Stimulated activated CD8-positive, alpha-beta memory T cell treated with anti-CD3 and anti-CD28 coated beads, Interleukin-15, amount 100 ng/mL, for 1 hour (primary cell): ENCODE results near the gene LRRC36.

Source experiments
- DNase-seq: peaks from one replicate; pipeline ENCODE4 v3.0.0-alpha.2; 2020; ENCODE audit warnings: low read depth

The LRRC36 gene

DNA sequence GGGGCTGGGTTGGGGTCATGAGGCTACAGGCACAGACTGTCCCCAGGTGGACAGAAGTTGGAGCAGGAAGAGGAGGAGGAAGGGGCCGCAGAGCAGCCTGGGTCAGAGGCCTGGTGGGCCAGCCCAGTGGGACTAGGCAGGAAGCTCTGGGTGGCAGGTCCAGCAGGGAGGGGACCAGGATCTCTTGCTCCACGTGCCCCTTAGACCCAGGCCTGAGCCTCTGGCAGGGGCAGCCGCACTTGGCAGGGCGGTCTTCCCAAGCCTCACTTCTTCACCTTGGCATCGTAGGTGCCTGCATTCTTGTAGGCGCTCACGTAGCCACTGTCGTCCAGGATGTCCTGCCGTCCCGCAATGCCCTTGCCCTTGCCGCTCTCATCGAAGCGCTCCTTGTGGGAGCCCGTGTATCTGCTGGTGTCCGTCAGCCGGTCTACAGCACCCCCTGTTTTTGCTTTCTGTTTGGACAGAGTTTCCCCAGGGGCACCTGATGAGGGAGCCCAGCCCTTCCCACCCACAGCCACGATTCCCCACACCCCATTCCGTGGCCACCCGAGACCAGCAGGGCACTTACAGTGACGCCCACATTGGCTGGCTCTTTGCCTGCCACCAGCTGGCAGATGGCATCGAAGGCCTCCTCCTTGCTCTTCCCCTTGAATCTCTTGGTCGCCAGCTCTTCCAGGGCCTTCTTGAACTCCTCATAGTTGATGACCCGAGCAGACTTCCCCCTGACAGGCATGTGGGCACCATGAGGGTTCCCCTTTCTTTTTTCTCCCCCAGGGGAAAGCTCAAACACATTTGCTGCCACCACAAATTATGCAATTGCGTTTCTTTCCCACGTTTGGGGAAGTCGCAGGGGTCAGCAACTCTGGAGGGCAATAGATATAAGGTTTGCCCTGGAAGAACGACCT is 63.5 kb downstream of the LRRC36 start:
- DNase-seq: no peak

DNA sequence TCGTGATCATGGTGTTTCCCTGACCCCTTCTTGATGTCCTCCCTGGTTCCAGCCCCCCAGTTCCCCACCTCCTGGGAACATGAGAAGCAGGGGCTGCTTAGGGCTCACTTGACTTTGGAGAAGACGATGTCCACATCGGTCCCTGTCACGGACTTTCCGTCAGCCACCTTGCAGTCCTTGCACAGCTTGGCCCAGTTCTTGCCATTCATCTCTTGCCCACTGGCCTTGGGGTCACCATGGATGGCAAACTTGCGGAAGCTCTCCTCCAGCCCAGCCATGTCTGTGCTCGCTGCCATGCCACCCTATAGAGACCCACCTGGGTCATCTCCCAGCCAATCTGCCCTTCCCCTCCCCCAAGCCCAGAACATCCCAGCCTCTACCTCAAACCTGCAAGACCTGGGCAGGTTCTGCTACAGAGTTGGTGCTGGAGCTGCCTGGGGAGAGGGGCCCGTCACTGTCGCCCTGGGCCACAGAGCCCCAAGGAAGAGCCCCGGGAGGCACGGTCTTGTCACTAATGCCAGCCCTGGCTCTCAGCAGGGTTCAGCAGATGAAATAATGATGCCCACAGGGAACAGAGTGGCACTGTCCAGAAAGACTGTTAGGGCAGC is 64.3 kb downstream of the LRRC36 start:
- DNase-seq: no peak

DNA sequence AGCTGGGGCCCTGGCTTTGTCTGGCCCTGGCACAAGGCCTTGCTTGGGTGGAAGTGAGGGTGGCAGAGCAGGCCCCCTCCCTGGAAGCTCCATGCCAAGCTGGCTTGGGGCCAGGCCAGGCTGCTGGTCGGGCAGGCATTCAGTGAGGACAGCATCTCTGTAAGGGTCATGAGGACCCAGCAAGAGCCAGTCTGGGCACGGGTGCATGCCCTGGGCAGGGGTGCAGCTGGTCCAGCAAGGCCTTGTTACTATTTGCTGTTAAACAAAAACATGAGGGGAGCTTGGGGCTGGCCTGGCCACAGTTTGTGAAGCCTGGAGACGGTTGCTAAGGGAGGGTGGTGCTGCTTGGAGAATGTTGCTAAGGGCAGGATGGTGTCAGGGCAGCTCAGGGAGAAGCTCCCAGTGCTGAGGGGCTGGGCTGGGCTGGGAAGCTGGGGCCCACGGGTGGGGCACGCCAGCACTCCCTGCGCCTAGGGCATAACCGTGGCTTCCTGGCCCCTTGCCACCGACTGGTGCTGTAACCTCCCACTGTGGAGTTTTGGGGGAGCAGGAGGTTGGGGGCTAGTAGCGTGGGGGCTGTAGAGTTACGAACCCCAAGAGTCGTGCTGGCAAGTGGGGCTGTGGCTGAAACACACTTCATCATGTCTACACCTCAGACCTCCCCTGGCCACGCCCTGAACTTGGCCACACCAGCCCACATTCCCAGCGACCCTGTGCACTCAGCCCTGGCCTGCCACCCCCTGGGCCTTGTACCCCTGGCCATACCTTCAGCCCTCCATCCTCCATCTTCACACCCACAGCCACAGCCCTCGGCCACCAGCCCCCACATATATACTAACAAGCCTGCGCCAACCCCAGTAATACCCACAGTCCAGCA is 65.0 kb downstream of the LRRC36 start:
- no peak for DNase-seq

DNA sequence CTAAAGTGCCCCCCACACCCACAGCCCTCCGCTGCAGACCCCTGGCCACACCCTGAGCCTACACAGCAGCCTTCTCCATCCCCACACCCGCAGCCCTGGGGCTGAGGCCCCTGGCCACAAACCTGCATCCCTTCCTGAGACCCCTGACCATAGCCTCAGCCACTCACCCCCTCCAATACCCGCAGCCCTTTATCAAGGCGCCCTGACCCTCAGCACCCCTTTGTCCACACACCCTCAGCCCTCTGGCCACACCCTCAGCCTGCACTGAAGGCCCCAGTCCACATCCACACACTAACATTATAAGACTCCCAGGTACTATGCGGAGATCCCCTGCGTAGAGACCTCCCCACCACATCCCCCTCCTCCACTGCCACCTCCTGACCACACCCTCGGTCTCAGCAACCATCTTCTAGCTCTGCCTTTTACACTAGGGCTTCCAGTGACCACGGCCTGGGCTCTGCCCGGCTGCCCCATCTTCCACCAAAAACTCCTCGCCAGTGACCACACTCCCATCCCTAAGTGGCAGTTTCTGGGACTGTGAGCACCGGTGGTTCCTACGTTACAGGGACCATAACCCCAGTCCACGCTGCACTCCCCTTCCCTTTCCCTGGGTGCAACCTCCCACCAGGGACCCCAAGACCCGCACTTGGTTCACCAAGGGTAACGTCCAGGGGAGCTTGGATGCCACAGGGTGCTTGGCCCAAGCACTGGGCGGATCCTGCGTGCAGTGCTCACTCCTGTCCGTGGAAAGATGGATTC is 65.9 kb downstream of the LRRC36 start:
- DNase-seq: no peak

DNA sequence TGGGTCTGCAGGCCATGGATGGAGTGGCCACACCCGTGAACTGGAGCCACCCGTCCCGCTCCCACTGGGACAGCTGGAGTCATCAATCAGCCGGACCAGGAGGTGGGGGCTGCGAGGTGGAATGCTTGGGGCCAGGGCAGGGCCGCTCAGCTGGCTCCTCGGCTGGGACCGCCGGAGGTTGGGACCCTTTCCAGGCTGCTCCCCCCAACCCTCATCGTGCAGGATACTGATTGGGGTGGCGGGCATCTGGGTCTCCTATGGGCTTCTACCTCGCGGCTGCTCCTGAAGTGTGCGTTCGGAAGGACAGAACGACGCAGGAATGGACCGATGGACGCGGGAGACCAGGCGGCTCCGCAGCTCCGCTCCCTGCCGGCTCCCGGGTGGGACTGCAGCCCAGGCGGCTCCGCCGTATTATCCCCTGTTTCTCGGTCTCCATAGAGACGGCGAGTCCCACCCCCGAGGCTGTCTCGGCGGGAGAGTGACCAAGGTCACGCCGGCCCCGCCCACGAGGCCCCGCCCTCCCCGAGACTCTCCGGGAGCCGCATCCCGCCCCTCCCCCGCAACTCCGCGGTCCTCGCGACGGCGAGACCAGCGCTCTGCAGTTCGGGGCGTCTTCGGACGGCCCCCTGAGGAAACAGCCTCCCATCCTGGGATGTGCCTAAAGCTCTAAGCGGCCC is 66.6 kb downstream of the LRRC36 start, which contains the start of gene TPPP3:
TSS of gene TPPP3 (minus strand) at position 388 of the 677 bp plus-strand sequence. CDS start 2,387 bp downstream, outside the sequence.
- no peak for DNase-seq

DNA sequence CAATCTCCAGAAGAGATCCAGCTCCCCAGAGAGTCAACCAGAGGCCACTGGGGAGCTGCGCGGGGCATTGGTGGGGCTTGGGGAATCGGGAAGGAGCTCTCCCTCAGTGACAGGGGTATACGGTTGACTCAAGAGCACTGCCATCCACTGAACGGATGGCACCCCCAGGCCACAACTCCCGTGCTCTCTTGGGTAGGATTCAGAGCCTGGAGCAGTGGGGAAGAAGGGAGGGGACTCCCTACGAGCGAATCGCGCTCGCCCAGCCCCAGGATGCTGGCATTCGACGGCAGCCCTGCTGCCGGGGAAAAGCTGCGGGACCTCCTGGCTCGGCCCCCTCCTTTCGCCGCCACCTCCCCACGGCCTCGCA is 67.2 kb downstream of the LRRC36 start:
- no peak for DNase-seq

DNA sequence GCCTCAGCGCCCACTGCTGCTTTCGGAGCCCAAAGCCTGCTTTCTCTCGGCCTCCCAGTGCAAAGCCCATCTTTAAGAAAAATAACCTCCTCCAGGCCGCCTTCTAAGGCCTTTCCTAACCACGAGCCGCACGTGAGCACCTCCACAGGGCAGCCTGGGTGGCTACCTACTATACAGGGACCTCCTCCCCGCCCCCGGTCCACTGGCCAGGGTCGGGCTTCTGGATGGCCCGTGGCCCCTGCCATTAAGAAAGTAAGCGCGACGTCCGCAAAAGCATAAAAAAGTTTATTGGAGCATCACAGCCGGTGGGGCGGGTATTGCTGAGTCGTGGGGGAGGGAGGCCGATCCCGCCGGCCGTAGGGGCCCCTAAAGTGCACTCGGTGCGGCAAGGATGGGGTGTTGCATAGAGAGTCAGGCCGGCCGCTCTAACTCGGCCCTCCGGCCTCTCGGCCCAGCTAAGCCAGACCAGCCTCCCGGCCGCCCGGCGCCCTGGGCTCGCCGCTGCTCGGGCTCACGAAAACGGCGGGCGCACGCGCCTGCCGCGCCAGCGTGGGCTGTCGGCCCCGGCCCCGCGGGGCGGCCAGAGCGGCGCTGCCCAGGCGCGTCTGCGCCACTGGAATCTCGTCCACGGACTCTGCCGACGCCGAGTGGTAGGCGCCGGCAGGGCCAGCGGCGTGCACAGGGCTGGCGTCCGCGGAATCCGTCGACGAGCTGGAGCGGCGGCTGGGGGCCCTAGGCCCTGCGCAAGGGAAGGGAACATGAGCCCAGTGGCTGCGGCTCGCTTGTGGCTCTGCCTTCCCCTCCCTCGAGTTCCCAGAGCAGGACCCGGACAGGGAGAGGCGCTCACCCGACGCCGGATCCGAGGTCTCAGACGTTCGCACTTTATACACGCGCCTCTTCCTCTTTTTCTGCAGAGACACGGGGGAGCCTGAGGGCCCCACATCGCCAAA is 67.8 kb downstream of the LRRC36 start:
- DNase-seq: no peak

DNA sequence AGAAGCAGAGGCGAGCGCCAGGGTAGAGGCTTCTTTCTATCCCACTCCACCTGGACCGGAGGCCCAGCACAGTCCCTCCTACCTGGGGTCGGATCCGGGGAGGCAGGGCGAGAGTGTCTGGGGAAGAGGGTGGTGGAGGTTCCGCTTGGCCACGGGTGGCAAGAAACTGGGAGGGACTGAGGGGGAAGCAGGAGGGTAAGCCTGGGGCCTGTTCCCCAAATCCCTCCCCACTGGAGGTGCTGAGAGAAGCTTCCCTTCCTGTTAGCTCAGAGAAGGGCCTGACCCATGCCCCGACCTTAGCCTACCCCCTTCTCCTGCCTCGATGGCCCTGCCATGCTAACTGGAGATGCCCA is 68.5 kb downstream of the LRRC36 start:
- no peak for DNase-seq

DNA sequence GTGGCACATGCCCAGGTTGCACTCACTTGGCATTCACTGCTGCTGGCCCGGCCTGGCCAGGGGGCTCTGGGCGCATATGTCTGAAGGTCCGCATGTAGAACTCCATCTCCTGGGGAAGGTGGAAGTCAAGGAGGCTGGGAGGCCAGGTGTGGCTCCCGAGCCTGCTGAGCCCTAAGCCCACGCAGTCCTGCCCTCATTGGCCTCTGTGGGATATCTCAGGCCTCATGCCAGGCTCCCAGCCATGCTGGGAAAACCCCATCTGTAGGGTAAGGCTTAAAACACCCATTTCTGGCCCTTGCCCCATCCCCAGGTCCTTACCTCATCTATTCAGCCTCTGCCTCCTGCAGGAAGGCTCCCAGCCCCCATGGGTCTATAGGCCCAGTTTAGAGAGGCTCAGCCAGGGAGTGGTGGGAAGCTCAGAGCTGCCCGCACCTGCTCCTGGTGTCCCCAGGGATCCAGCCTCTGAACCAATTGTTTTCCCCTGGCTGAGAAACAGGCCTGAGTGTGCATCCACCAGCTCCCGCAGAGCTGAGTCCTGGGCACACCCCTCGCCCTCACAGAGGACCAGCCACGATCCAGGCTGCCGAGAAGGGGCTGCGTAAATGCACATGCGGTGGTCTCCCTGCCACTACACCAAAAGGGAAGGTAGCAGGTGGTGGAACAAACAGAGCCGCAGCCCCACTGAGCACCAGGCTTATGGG is 69.0 kb downstream of the LRRC36 start:
- no peak for DNase-seq

DNA sequence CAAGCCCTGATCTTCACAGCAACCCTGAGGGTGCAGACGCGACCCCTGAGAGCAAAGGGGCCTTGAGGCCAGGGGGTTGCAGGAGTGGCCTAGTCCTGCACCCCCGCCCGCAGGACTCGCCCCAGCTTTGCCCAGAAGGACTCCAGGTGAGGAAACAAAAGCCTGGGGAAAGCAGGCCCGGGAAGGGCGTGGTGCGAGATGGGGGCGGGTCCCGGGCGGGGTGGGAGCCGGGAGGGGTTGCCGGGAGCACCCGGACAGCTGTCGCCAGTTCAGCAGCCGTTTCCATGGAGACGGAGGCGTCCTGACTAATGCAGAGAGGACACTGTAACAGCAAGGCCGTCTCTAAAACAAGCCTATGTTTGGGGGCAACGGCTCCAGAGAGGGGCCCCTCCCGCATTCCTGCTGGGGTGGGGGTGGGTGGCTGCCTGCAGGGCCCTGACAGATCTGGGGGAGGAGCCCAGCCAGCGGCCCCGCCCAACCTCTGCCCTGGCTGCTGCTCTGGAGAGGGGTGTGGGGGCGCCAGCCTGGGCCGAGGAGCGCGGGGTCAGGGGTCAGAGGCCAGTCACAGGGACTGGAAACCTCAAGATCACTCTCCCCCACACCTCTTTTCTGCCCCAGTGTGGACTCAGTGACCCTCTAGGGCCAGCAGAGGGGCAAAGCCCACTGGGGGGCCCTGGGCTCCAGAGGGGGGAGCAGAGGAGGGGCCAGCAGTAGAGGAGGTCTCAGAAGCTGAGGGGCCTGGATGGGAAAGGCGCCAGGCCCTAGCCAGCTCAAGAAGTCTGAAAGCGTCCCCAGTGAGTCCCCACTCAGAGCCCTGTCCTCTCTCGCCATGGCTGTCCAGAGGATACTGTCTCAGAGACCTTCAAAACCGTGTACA is 69.8 kb downstream of the LRRC36 start:
- DNase-seq: no peak

DNA sequence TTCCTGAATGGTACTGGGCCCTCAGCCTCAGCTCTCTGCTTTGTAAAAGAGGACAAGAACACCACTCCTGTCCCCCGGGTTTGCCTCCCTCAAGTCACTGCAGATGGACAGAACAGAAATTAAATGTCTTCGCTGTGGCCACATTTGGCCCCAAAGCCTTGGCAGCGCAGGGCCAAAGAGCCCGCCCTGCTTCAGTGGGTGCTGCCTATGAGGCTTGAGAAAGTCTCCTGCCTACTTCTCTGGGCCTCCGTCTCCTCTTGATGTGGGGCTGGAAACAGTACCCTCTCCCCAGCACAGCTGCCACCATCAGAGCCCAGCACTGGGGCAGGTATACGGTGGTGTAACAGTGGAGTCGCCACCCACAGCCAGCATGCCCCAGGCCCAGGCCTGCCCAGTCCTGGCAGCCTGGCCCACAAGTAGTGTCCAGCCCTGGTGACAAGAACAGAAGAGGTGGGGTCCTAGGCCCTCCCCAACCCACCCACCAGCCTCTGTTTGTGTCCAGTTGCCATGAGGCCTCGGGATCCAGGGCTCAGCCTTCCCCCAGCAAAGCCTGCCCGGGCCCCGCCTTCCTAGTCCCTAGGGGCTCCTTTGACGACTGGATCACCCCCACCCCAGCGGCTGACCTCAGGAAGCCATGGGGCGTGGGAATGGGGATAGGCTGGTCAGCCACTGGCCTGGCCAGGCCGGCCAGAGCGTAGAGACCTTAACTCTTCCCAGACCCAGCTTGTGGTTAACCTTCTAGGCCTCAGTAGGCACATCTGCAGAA is 70.6 kb downstream of the LRRC36 start:
- DNase-seq: no peak

DNA sequence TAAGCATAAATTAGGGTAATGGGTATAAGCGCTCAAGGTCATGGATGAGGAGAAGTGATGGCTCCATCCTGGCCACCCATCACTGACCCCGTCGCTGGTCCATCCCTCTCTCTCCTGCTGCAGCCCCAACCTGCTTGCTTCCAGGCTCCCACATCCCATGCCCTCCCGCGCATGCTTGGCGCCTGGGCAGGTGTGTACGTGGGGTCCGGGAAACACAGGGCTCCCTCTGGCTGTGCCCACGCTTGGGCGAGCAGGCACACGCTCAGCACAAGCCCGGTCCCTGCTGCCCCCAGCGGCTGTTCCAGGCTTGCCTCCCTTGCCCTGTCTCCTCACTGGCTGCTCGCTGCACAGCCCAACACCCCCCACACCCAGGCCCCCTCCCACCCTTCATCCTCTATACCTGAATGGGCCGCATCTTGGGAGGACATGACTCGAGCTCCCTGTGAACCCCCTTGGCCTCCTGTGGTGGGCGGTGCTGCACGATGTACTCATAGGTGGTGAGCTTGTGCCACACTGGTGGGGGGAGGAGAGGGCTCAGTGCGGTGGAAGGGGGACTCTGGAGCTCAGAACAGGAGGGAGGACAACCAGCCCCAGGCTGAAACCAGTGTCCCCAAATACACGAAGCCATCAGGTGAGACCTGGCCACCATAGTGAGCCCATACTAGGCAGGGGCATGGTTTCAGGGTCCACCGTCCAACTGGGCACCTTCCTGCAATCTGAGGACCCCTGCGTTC is 71.4 kb downstream of the LRRC36 start:
- no peak for DNase-seq

DNA sequence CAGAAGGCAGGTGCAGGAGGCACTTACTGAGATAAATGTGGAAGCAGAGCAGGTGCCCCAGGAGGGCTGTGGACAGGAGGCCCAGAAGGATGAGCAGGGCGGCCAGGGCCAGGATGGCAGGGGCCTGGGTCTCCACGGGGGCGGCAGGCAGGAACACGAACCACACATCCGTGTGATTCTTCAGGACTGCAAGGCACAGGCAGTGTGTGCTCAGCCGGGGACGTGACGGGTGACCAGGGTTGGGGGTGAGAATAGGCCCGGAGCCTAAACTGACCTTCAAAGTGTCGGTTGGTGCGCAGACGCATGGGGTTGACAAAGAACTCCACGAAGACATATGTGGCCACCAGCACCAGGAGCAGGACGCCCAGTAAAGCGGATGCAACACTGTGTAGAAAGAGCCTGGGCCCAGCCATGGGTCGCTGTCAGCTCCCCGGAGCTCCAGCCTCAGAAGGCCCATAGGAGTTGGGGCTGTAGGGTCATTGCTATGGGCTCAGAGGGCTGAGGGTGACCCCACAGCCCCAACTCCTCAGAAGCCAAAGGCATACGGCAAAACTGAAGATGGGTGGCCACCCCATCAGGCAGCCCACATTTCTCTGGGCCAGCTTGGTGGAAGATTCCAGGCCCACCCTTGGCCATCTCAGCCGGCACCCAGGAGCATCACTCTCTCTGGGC is 72.1 kb downstream of the LRRC36 start:
- no peak for DNase-seq

DNA sequence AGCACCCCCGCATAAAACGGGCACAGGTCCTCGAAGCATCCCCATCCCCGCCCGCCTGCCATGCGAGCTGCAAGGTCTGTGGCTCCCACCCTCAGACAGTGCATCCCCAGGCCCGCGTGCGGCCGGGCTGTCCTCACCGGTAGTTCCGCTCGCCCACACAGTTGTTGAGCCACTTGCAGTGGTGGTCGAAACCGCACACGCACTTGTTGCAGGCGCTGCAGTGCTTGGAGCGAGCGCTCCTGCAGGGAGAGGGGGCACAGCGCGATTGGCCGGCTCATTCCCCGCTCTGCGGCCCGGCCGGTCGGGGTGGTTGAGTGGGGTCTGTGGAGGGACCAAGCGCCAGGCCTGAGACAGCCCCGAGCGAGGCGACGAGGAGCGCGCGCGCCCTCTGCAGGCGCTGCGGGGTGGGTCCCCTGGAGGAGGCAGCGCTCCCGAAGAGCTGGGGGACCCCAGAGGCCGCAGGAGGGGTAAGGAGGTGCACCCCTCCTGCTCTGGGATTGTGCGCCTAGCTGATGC is 72.7 kb downstream of the LRRC36 start:
- DNase-seq: no peak

DNA sequence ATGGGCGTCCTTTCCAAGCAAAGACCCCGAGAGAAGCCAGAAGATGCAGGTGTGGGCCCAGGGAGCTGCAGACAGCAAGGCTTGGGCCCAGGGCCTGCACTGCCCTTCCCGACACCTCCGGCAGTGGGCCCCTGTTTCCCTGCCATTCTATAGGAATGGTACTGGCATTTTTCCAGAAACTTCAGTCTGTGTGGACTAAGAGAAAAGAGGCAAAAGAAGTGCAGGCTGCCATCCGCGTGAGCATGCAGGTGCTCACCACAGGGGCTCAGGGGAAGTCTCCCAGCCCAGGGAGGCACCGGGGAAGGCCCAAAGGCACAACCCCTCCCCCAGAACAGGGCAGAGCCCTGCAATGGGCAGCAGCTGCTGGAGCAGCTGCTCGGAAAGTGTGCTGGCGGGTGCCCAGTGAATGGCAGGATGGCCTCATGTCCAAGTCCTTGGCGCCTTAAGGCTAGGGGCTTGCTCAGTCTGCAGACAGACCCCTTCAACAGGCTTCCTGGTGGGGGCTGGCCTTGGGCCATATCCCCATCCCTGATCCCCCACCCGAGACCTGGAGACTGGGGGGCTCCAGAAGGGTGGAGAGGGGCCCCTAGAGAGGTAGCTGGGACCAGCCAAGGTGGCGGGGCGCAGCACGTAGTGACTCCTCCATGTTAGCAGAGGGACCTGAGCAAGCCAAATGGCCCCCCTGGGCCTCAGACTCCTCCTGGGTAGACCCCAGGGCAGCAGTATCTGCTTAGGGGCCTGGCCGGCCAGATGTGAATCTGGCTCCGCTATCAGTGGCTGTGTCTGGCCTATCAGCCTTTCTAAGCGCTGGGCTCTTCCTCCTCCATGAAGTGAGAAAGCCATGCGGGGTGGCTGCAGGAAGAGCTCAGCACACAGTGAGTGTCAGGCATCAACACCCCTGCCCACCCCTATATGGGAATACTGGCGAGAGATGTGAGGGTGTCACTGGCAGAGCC is 73.4 kb downstream of the LRRC36 start:
- DNase-seq: no peak
